Uterus (tissue), 4 donors: ENCODE data around the gene NSD1. TPM values are rescaled to one million over a fixed set of nuclear protein-coding genes. Genes with fewer than 3 reads are reported as not detected.
A peak's percentile ranks its signal among the peaks of the same experiment; 100 is the strongest.

Experiments
- DNase-seq, 2 donors: peaks; one replicate each; pipeline ENCODE4 v3.0.0-alpha.2; 2019 to 2020
- H3K27ac ChIP-seq, 2 donors: fragments of 200-600 bp; sonication (generic); 1 replicate in 1 of 2; 2 replicates in 1 of 2; pipeline ENCODE4 v1.5.1; 2016 to 2018
- H3K27me3 ChIP-seq, 2 donors: fragments of 200-600 bp; sonication (generic); one replicate each; pipeline ENCODE4 v1.5.1; 2018 to 2019; ENCODE audit warnings: control low read depth in 1 of 2
- H3K36me3 ChIP-seq, 2 donors: fragments of 200-600 bp; sonication (generic); one replicate each; pipeline ENCODE4 v1.5.1; 2019; ENCODE audit warnings: control low read depth in 1 of 2
- H3K4me1 ChIP-seq, 2 donors: fragments of 200-600 bp; sonication (generic); one replicate each; pipeline ENCODE4 v1.5.1; 2018 to 2019; ENCODE audit warnings: control low read depth in 1 of 2
- H3K4me3 ChIP-seq, 2 donors: fragments of 200-600 bp; sonication (generic); 1 replicate in 1 of 2; 2 replicates in 1 of 2; pipeline ENCODE4 v1.5.1; 2018 to 2019; ENCODE audit warnings: mild to moderate bottlenecking in 1 of 2
- H3K9me3 ChIP-seq, 2 donors: fragments of 200-600 bp; sonication (generic); one replicate each; pipeline ENCODE4 v1.5.1; 2019; ENCODE audit warnings: control low read depth in 1 of 2
- POLR2A ChIP-seq, 2 donors: fragments of 450-650 bp; IDR thresholded peaks; one replicate each; pipeline ENCODE4 v1.6.1; 2016; ENCODE audit warnings: antibody characterized with exemption in 2 of 2, mild to moderate bottlenecking in 1 of 2, moderate library complexity in 1 of 2
- intact Hi-C: fragments of 100-400 bp; cut with DNase I; formaldehyde crosslinking; loops from one replicate; pipeline ENCODE4 v1.15.1; 2023; ENCODE audit warnings: low total_unique reads
- total RNA-seq, 4 donors: library from RNA; depleted of rRNA in 3 of 4; stranded (reverse); fragments of >200 nt in 3 of 4; gene quantifications; one replicate each; pipeline versions ENCODE4 v1.1.0 to v1.2.4, GENCODE V29; 2014 to 2023
- TF ChIP-seq, protein P1 (sequence below), 4 experiments: fragments of 200-600 bp in 2 of 4; fragments of 450-650 bp in 2 of 4; sonication (generic) in 2 of 4; IDR thresholded peaks; one replicate each; pipeline ENCODE4 v1.5.1; 2016 to 2019; ENCODE audit warnings: antibody characterized with exemption in 4 of 4, mild to moderate bottlenecking in 2 of 4, moderate library complexity in 1 of 4
- donor health status: DM: yes; HTN: yes; CAD: no.

The NSD1 gene
- total RNA-seq, 4 donors from 2014 or later = 24.1 to 132 (median 64.6) TPM

DNA sequence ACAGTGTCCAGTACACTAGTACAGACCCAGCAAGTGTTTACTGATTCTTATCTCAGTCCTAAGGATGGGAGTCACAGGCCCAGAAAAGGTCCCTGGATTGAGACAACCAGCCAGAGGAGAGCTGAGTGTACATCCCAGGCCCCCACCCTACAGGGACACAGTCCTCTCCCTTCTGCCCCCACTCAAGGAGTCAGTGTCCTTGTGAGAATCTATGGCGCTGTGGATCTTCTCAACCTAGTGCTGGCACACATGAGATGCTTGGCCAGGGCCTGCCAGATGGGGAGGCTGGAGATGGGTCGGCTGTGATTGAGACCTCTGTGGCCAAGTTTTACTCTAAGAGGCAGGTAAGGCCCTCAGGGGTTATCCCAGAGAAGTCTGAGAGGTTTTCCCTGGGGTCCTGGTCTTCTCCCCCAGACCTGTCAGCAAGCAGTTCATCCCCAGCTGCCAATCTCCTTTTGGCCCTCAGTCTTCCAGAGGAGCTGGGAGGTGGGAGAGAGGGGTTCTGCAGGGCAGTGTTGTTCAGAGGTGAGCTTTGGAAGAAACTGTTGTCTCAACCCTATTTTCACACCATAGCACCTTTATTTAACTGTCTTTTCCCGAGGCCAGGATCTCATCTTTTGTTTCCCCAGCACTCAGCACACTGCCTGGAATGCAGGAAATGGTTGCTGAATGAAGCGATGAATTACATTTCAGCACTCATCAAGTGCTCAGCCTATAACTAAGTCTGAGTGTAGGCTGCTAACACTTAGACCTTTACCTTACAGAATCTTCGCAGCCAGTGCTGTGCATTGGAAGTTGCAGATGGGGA lies 3.2 kb upstream of the NSD1 start:
- Histone ChIP-seq H3K4me1 (peaks cover 6 to 7% of the 10 kb centered on the region in 2 donors), H3K27me3 (no peaks in the 10 kb centered on the region), H3K9me3 (no peaks in the 10 kb centered on the region), H3K36me3 (no peaks in the 10 kb centered on the region), H3K4me3 (no peak overlapping the region), H3K27ac (no peak overlapping the region)
- no peak for DNase-seq
- intact Hi-C loops = no loop called here
- TF ChIP-seq POLR2A (IDR thresholded peaks at IDR 0.05) = no peak
- TF ChIP-seq, protein P1, sequence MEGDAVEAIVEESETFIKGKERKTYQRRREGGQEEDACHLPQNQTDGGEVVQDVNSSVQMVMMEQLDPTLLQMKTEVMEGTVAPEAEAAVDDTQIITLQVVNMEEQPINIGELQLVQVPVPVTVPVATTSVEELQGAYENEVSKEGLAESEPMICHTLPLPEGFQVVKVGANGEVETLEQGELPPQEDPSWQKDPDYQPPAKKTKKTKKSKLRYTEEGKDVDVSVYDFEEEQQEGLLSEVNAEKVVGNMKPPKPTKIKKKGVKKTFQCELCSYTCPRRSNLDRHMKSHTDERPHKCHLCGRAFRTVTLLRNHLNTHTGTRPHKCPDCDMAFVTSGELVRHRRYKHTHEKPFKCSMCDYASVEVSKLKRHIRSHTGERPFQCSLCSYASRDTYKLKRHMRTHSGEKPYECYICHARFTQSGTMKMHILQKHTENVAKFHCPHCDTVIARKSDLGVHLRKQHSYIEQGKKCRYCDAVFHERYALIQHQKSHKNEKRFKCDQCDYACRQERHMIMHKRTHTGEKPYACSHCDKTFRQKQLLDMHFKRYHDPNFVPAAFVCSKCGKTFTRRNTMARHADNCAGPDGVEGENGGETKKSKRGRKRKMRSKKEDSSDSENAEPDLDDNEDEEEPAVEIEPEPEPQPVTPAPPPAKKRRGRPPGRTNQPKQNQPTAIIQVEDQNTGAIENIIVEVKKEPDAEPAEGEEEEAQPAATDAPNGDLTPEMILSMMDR (IDR thresholded peaks at IDR 0.05) = no peak

DNA sequence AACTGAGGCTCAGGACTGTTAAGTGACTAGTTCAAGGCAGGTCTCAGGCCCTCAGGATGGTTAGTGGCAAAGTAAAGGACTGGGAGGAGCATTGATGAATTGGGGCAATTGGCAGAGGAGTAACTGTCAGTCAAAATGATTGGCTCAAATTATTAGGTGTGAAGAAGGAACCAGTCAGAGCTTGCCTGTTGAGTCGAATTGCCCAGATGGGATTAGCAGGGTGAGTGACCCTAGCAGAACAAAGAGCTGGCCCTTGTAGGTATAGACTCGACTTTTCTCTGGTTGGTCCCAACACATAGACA lies 2.6 kb upstream of the NSD1 start:
- Histone ChIP-seq H3K4me3 (no peak overlapping the region), H3K4me1 (peaks cover 9 to 10% of the 10 kb centered on the region in 2 donors), H3K27me3 (no peaks in the 10 kb centered on the region), H3K9me3 (no peaks in the 10 kb centered on the region), H3K36me3 (no peaks in the 10 kb centered on the region), H3K27ac (no peak overlapping the region)
- intact Hi-C loops = no loop called here
- no peak for DNase-seq
- TF ChIP-seq POLR2A (IDR thresholded peaks at IDR 0.05) = no peak
- TF ChIP-seq, protein P1 (IDR thresholded peaks at IDR 0.05) = no peak

DNA sequence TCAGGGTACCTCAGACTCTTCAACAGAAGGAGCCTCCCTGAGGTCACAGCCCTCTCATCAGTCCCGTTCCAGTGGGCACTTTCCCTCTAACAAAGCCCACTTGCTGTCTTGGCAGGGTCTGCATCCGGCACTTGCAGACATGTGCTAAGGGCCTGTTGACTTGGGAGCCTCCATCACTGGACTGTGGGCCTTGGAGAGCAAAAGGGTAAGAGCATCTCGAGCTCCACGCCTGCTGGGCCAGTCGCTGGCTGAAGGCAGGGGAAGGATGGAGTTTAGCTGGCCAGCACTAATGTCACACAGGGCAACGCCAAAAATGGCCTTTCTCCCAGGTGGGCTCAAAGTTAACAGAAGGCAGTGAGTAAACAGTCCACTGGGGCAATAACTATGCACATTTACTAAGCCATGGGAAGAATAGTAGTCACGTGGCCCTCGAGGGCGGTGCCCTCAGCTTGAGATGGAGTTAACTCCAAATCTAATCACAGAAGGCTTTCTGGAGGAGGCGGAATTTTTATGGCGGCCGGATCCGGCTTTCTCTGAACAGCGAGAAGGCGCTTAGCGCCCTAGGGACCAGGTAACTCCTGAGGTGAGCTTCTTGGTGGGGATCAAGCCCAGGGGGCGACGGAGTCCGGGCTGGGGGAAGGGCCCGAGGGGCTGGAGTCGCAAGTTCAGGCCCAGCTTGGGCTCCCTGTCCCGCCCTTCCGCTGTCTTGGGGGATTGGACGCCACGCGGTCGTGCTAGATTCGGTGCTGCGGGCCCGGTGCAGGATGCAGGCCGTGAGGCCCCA lies 2.0 kb upstream of the NSD1 start:
- Histone ChIP-seq H3K36me3 (no peaks in the 10 kb centered on the region), H3K9me3 (no peaks in the 10 kb centered on the region), H3K27ac (peak overlapping the region; percentile 92 to 99), H3K4me3 (peak overlapping the region; percentile 63 to 64), H3K27me3 (no peaks in the 10 kb centered on the region), H3K4me1 (peaks cover 13 to 14% of the 10 kb centered on the region in 2 donors)
- TF ChIP-seq, protein P1 (IDR thresholded peaks at IDR 0.05) = no peak
- TF ChIP-seq POLR2A (IDR thresholded peaks at IDR 0.05) = no peak
- intact Hi-C loops = no loop called here
- DNase-seq = no peak

DNA sequence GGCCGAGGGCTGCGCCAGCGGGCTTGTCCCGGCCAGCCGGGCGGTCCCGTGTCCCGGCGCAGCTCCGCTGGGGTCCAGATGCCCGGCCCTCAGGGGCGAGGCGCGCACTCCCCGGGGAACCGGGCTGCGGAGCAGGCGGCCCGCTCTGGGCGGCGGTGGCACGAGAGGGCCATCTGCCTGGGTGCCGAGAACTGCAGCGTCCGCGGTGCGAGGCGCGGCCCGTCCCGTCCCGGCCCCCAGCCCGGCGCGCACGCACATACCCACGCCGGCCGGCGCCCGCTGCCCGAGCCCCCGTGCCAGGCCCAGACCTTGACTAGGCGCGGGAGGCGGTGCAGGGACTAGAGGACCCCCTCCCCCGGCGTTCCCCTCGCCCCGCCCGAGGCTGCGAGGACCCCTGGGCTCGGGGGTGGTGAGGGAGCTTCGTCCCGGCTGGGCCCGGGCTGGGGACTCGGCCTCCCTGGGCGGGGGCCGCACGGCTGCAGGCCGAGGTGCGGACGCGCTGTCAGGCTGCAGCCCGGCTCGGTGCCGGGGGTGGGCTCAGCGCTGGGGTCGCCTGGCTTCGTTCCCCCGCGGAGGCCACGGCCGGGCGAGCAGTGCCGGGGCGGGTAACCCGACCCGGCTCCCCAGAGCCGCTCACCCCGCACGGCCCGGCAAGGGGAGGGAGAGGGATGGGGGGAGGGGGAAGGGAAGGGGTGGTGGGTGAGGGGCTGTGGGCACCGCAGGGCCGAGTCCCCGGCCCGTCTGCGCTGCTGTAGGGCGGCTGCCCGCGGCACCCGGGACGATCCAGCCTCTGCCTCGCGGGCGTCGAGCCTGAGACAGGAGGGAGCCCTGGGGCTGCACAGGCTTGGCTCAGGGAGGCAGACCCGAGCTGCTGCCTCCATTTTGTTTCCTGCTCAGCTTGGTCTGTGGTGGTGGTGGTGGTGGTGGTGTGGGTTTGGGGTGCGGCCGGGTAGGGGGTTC lies 1.2 kb upstream of the NSD1 start:
- Histone ChIP-seq H3K4me3 (peak overlapping the region; percentile 63 to 64), H3K27me3 (no peaks in the 10 kb centered on the region), H3K27ac (peak overlapping the region; percentile 92 to 99), H3K36me3 (no peaks in the 10 kb centered on the region), H3K4me1 (peaks cover 16 to 22% of the 10 kb centered on the region in 2 donors), H3K9me3 (no peaks in the 10 kb centered on the region)
- DNase-seq = peak in 1 of 2 donors; percentile 36
- TF ChIP-seq, protein P1 (IDR thresholded peaks at IDR 0.05) = no peak
- TF ChIP-seq POLR2A (IDR thresholded peaks at IDR 0.05) = no peak
- intact Hi-C loops = no loop called here
